GM10248 (cell line): ENCODE measurements around the gene SUMF1.

ENCODE experiments used
- CTCF ChIA-PET: fragments of 300-600 bp; sonication (Branson Sonifier 250); formaldehyde crosslinking; extraction: SDS; loops from one replicate; lab custom pipeline; 2021; ENCODE audit warnings: antibody characterized with exemption; lab: Yijun Ruan, JAX
- POLR2A ChIA-PET: fragments of 350-650 bp; sonication (Branson Sonifier 250); formaldehyde crosslinking; extraction: SDS; loops from one replicate; lab custom pipeline; 2020; ENCODE audit warnings: antibody characterized with exemption; lab: Yijun Ruan, JAX
- DNase-seq: peaks from one replicate; pipeline ENCODE4 v3.0.0; 2012; ENCODE audit errors: extremely low spot score
- CTCF ChIP-seq: IDR thresholded peaks from 2 replicates; pipeline ENCODE4 v1.5.1; 2012; ENCODE audit warnings: mild to moderate bottlenecking, low read depth; ENCODE audit errors: extremely low read depth, missing control alignments, control extremely low read depth

SUMF1 gene

DNA sequence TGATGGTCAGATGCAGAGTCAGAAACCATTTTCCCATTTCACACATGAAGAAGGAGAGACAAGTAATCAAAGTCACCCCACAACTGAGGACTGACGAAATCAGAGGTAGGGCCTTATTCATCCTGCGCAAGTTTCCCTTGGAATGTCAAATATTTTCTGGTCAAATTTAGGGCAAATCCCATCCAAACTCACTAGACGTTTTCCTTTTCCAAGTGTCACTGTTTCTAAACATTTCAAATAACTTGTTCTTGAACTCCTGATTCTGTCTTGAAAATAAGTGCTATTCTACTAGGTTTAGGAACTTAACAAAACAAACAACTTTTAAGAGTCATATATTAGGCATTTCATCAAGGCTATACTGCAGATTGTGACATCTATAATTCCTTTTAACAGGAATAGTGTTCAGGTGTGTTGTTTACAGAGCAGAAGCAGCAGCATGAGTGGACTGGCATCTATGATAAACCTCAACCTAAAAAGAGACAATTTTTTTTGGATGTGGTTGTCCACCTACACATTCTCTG is 40.7 kb downstream of the SUMF1 start:
- no peak for TF ChIP-seq CTCF
- ChIA-PET POLR2A (interaction anchor here (2.3 kb wide), 1 partner anchor 67 kb away, joined by 9 read pairs; the partner anchor contains the start of gene ITPR1), CTCF (interaction anchor here (1.6 kb wide), 1 partner anchor 24 kb away, joined by 4 read pairs; no protein-coding TSS in a partner anchor)
- no peak for DNase-seq

- no peak for TF ChIP-seq CTCF
- POLR2A ChIA-PET: interaction anchor here (2.3 kb wide), 1 partner anchor 68 kb away, joined by 9 read pairs; the partner anchor contains the start of gene ITPR1
- DNase-seq: no peak
- CTCF ChIA-PET: interaction anchor here (0.9 to 1.6 kb wide), 2 partner anchors 12 to 23 kb away, joined by 4 read pairs; no protein-coding TSS in a partner anchor
These were observed 41.4 kb downstream of the SUMF1 start for GRCh38 chr3:4425707-4426106.

- POLR2A ChIA-PET: interaction anchor here (2.3 kb wide), 1 partner anchor 68 kb away, joined by 9 read pairs; the partner anchor contains the start of gene ITPR1
- DNase-seq: no peak
These were observed 42.0 kb downstream of the SUMF1 start for GRCh38 chr3:4425055-4425454.

GRCh38 chr3:4421121-4421520 is 45.9 kb downstream of the SUMF1 start:
- peak; percentile 43 for DNase-seq
- POLR2A ChIA-PET: interaction anchor here (0.5 kb wide), 1 partner anchor 763 kb away, joined by 3 read pairs; no protein-coding TSS in a partner anchor
- no peak for TF ChIP-seq CTCF
- CTCF ChIA-PET: interaction anchor here (1.2 to 3.4 kb wide), 3 partner anchors 13 to 290 kb away, joined by 3 to 14 read pairs (median 3); no protein-coding TSS in a partner anchor

More at GRCh38 chr3:4425055-4425454, 42.0 kb downstream of the SUMF1 start:
- no peak for TF ChIP-seq CTCF
- CTCF ChIA-PET: interaction anchor here (0.9 kb wide), 1 partner anchor 13 kb away, joined by 4 read pairs; no protein-coding TSS in a partner anchor

- DNase-seq: no peak
- POLR2A ChIA-PET: interaction anchor here (0.7 kb wide), 1 partner anchor 8 kb away, joined by 3 read pairs; no protein-coding TSS in a partner anchor
- no peak for TF ChIP-seq CTCF
- CTCF ChIA-PET: interaction anchor here (0.6 to 3.4 kb wide), 2 partner anchors 12 to 214 kb away, joined by 3 to 14 read pairs; no protein-coding TSS in a partner anchor
These were observed 47.1 kb downstream of the SUMF1 start for GRCh38 chr3:4419920-4420319.

- no peak for DNase-seq
- no peak for TF ChIP-seq CTCF
- CTCF ChIA-PET: no interaction called here
- POLR2A ChIA-PET: no interaction called here
These were observed 47.7 kb downstream of the SUMF1 start for GRCh38 chr3:4419386-4419785.
